Tibial nerve (tissue), 4 donors: ENCODE results near the gene SHISA2. TPM values are rescaled to one million over a fixed set of nuclear protein-coding genes. Genes with fewer than 3 reads are reported as not detected.
A peak's percentile ranks its signal among the peaks of the same experiment; 100 is the strongest.

Experiments used
- DNase-seq, 2 donors: peaks; one replicate each; pipeline ENCODE4 v3.0.0-alpha.2; 2019; ENCODE audit warnings: low spot score in 2 of 2
- H3K27ac ChIP-seq, 4 donors: fragments of 200-600 bp; sonication (generic) in 3 of 4; one replicate each; pipeline ENCODE4 v1.5.1; 2017 to 2019; ENCODE audit warnings: mild to moderate bottlenecking in 1 of 4
- H3K27me3 ChIP-seq, 2 donors: fragments of 200-600 bp; sonication (generic) in 1 of 2; one replicate each; pipeline versions ENCODE4 v1.5.1 to v1.6.0; 2017 to 2019
- H3K36me3 ChIP-seq, 3 donors: fragments of 200-600 bp; sonication (generic); one replicate each; pipeline ENCODE4 v1.5.1; 2018 to 2019
- H3K4me1 ChIP-seq, 4 donors: fragments of 200-600 bp; sonication (generic) in 3 of 4; one replicate each; pipeline ENCODE4 v1.5.1; 2017 to 2019
- H3K4me3 ChIP-seq, 4 donors: fragments of 200-600 bp; sonication (generic) in 3 of 4; one replicate each; pipeline ENCODE4 v1.5.1; 2017 to 2019; ENCODE audit warnings: mild to moderate bottlenecking in 1 of 4, moderate library complexity in 1 of 4
- H3K9me3 ChIP-seq, 4 donors: fragments of 200-600 bp; sonication (generic) in 3 of 4; one replicate each; pipeline ENCODE4 v1.5.1; 2017 to 2019
- EP300 ChIP-seq, 2 donors: sonication (generic); formaldehyde crosslinking; IDR thresholded peaks; one replicate each; pipeline ENCODE4 v1.6.1; 2017; ENCODE audit warnings: antibody characterized with exemption in 2 of 2, mild to moderate bottlenecking in 1 of 2
- POLR2A ChIP-seq, 2 donors: fragments of 450-650 bp; IDR thresholded peaks; one replicate each; pipeline ENCODE4 v1.6.1; 2017; ENCODE audit warnings: antibody characterized with exemption in 2 of 2, mild to moderate bottlenecking in 2 of 2, moderate library complexity in 2 of 2
- WGBS, 2 donors: methylation state at CpG; one replicate each; pipeline ENCODE4 v1.1.5; 2018; 5-methylcytosine and 5-hydroxymethylcytosine counted together
- total RNA-seq, 4 donors: library from RNA; depleted of rRNA; stranded (reverse); fragments of >200 nt; gene quantifications; one replicate each; pipeline ENCODE4 v1.1.0, GENCODE V29; 2016
- TF ChIP-seq, protein P1 (sequence below), 5 experiments: fragments of 200-600 bp in 3 of 5; fragments of 450-650 bp in 2 of 5; sonication (generic) in 3 of 5; IDR thresholded peaks; one replicate each; pipeline ENCODE4 v1.5.1; 2016 to 2019; ENCODE audit warnings: antibody characterized with exemption in 5 of 5, mild to moderate bottlenecking in 3 of 5, moderate library complexity in 2 of 5

The SHISA2 gene
- total RNA-seq, 4 donors from 2014 or later = 2.1 to 7.5 (median 4.6) TPM

DNA sequence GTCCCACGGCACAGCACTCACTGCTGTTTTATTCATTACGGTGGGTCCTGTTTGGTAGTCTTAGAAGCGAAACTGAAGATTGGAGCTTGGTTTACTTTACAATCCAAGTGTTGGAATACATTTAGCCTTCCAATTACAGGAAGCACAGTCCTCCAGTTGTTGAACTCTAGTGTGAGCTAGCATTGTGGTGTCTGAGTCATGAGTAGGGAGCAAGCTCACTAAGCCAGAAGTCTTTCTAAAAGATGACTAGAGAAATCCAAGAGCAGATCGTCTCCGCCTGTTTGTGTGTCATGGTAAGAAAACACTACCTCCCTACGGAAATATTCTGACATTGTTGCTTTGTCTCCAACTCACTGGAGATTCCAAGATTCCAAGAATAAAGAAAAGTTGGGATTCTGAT is 10.1 kb upstream of the SHISA2 start:
- DNase-seq = no peak
- 48 to 53% methylated on average over 6 of the region's 6 CpGs for whole genome bisulfite sequencing, 2 donors
- H3K27me3 ChIP-seq = no peaks in the 10 kb centered on the region
- no peaks in the 10 kb centered on the region for H3K36me3 ChIP-seq
- H3K27ac ChIP-seq = peak overlapping the region in 1 of 4 donors; percentile 10
- no peaks in the 10 kb centered on the region for H3K9me3 ChIP-seq
- TF ChIP-seq POLR2A (IDR thresholded peaks at IDR 0.05) (no peak), EP300 (IDR thresholded peaks at IDR 0.05) (no peak)
- TF ChIP-seq, protein P1, sequence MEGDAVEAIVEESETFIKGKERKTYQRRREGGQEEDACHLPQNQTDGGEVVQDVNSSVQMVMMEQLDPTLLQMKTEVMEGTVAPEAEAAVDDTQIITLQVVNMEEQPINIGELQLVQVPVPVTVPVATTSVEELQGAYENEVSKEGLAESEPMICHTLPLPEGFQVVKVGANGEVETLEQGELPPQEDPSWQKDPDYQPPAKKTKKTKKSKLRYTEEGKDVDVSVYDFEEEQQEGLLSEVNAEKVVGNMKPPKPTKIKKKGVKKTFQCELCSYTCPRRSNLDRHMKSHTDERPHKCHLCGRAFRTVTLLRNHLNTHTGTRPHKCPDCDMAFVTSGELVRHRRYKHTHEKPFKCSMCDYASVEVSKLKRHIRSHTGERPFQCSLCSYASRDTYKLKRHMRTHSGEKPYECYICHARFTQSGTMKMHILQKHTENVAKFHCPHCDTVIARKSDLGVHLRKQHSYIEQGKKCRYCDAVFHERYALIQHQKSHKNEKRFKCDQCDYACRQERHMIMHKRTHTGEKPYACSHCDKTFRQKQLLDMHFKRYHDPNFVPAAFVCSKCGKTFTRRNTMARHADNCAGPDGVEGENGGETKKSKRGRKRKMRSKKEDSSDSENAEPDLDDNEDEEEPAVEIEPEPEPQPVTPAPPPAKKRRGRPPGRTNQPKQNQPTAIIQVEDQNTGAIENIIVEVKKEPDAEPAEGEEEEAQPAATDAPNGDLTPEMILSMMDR (IDR thresholded peaks at IDR 0.05) = no peak
- H3K4me1 ChIP-seq = peaks cover 0 to 17% (median 0%) of the 10 kb centered on the region in 4 donors
- no peak overlapping the region for H3K4me3 ChIP-seq

DNA sequence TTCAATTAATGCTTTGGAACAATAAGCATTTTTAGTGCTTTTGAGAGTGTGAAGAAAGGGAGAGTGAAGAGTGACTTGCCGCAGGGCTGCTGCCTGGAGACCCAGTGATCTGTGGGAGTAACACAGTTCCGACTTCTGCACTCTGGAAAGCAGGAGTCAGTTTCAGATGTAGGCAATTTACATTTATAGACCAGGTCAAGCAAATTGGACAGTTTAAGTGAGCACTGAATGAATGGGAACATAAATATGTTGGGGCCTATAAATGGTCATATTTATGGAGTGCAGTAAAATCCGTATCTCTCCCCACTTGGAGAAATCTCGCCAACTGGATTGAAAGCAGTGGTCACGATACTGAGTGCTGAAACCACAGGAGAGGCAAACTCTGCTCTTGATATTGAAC is 9.4 kb upstream of the SHISA2 start:
- H3K4me1 ChIP-seq = peaks cover 0 to 17% (median 0%) of the 10 kb centered on the region in 4 donors
- H3K4me3 ChIP-seq = no peak overlapping the region
- no peaks in the 10 kb centered on the region for H3K36me3 ChIP-seq
- no peak for TF ChIP-seq EP300 (IDR thresholded peaks at IDR 0.05)
- TF ChIP-seq POLR2A (IDR thresholded peaks at IDR 0.05) = no peak
- TF ChIP-seq, protein P1 (IDR thresholded peaks at IDR 0.05) = no peak
- H3K27ac ChIP-seq = no peak overlapping the region
- DNase-seq = no peak
- H3K27me3 ChIP-seq = no peaks in the 10 kb centered on the region
- no peaks in the 10 kb centered on the region for H3K9me3 ChIP-seq
- WGBS, 2 donors = 80 to 91% methylated on average over 5 of the region's 5 CpGs

DNA sequence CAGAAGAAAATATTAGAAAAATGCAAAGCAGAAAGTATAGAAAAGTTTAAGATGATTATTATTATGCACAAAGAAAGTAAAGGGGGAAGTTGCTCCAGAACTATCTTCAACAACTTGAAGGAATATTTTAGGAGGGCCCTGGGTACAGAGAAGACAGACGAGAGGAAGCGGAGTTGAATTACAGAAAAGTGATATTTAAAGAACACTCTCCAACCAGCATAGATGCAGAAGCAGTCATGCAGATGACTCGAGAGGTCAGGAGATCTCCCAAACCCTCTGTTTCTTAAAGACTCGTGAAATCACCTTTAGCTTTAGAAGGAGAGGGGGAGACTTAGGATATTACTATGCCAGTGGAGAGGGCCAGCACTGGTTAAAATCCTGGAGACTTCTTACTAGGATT is 8.5 kb upstream of the SHISA2 start:
- Histone ChIP-seq H3K9me3 (no peaks in the 10 kb centered on the region), H3K4me3 (no peak overlapping the region), H3K4me1 (peaks cover 0 to 17% (median 0%) of the 10 kb centered on the region in 4 donors), H3K27me3 (no peaks in the 10 kb centered on the region), H3K27ac (no peak overlapping the region), H3K36me3 (no peaks in the 10 kb centered on the region)
- no peak for DNase-seq
- 87 to 88% methylated on average over 4 of the region's 4 CpGs for WGBS, 2 donors
- no peak for TF ChIP-seq POLR2A (IDR thresholded peaks at IDR 0.05)
- TF ChIP-seq EP300 (IDR thresholded peaks at IDR 0.05) = no peak

DNA sequence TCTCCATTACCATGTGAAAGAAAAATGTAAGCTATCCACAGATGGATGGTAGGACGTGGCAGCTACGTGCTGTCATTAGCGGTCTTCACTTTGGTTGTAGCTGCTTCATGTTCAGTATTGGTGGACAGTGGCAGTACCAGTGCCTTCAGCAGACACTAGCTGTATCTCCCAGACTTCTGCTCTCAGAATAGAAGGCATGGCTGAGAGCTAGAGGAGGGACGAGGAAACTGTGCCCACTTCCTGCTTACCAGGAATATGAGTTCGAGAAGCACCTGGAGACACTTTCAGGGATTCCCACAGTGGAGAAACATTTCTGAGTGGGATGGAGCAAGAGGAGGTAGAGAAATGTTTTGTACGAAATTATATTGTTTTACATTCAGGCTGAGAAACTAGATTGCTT is 6.9 kb upstream of the SHISA2 start:
- TF ChIP-seq POLR2A (IDR thresholded peaks at IDR 0.05) = no peak
- no peak for TF ChIP-seq EP300 (IDR thresholded peaks at IDR 0.05)
- TF ChIP-seq, protein P1 (IDR thresholded peaks at IDR 0.05) = no peak
- Histone ChIP-seq H3K4me3 (no peak overlapping the region), H3K36me3 (no peaks in the 10 kb centered on the region), H3K27ac (no peak overlapping the region), H3K9me3 (no peaks in the 10 kb centered on the region), H3K27me3 (no peaks in the 10 kb centered on the region), H3K4me1 (peaks cover 0 to 17% (median 0%) of the 10 kb centered on the region in 4 donors)
- WGBS, 2 donors = 74% methylated on average over 6 of the region's 6 CpGs
- no peak for DNase-seq

DNA sequence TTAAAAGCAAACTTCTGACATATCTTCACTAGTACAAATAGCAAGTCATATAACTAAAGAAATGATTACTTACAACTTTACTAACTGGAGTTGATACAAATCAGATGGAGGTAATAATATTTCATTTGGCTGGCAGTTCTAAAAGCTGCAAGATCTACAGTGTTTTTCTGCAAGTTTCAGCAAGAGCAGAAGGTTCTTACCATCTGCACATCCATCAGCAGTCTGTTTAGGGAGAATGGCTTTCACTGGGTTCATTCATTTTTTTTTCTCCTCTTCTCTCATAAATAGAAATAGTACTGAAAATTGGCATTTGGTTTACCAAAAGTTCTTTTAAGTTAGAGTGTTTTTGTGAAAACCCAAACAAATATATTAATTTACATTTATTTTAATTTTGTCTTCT is 3.1 kb upstream of the SHISA2 start:
- Histone ChIP-seq H3K27ac (no peak overlapping the region), H3K9me3 (no peaks in the 10 kb centered on the region), H3K4me1 (peaks cover 0 to 28% (median 6%) of the 10 kb centered on the region in 4 donors), H3K27me3 (peaks cover 0 to 16% of the 10 kb centered on the region in 2 donors), H3K4me3 (no peak overlapping the region), H3K36me3 (no peaks in the 10 kb centered on the region)
- no peak for TF ChIP-seq EP300 (IDR thresholded peaks at IDR 0.05)
- no peak for TF ChIP-seq POLR2A (IDR thresholded peaks at IDR 0.05)
- TF ChIP-seq, protein P1 (IDR thresholded peaks at IDR 0.05) = no peak
- no peak for DNase-seq
